Measurements from ENCODE around the gene MSI2. TPM values are rescaled to one million over a fixed set of nuclear protein-coding genes. Genes with fewer than 3 reads are reported as not detected.

MSI2 gene
- total and polyA plus RNA-seq, 2 donors (not counting 1 experiment from before 2014, with no cell fraction given) = 16.1 to 196 TPM

GRCh38 chr17:57727630-57728175 lies 471.4 kb downstream of the MSI2 start:
- Histone ChIP-seq H4K20me1 (ENCODE audit: control insufficient read depth, insufficient read depth, low read length, poor library complexity, severe bottlenecking) (no peaks in the 10 kb centered on the region), H3K36me3 (replicated peaks in 1 of 2; ENCODE audit: control extremely low read depth in 1 of 2, control insufficient read depth in 1 of 2, extremely low read depth in 1 of 2, insufficient read depth in 2 of 2, low read length in 1 of 2) (no peaks in the 10 kb centered on the region), H3K79me2 (ENCODE audit: control insufficient read depth, insufficient read depth, low read length) (no peaks in the 10 kb centered on the region), H3K4me2 (replicated peaks; ENCODE audit: low read depth, low read length, poor library complexity, severe bottlenecking) (no peak overlapping the region), H2AFZ (ENCODE audit: insufficient read depth, low read depth, low read length, poor library complexity, severe bottlenecking) (no peak overlapping the region), H3K4me3 (ENCODE audit: control extremely low read depth in 1 of 5, extremely low read depth in 1 of 5, insufficient read depth in 1 of 5, low read depth in 2 of 5, low read length in 4 of 5) (no peak overlapping the region), H3K9ac (ENCODE audit: low read length) (no peak overlapping the region), H3K27me3 (replicated peaks in 1 of 4; ENCODE audit: control extremely low read depth in 1 of 4, control insufficient read depth in 3 of 4, insufficient read depth in 4 of 4, low read length in 3 of 4) (peaks cover 0 to 14% (median 7%) of the 10 kb centered on the region in 4 experiments), H3K9me3 (ENCODE audit: control extremely low read depth in 1 of 3, control insufficient read depth in 2 of 3, insufficient read depth in 1 of 3, low read length in 2 of 3) (no peaks in the 10 kb centered on the region), H3K27ac (ENCODE audit: low read length in 2 of 2) (no peak overlapping the region), H3K4me1 (ENCODE audit: control insufficient read depth in 2 of 2, insufficient read depth in 2 of 2, low read length in 2 of 2) (peaks cover 35 to 50% of the 10 kb centered on the region in 2 donors)
- peaks cover 50% of the 10 kb centered on the region for H3K4me1 Mint-ChIP-seq
- DNase-seq (no peak), ATAC-seq (ENCODE audit: low read depth) (no peak)
- WGBS (ENCODE audit: insufficient coverage) = no CpG with 5 or more reads among the region's 8 CpGs
- POLR2A ChIA-PET = no interaction called here
- TF ChIP-seq EZH2 (IDR thresholded peaks at IDR 0.05; ENCODE audit: borderline replicate concordance, insufficient read depth, low read depth, low read length, poor library complexity, severe bottlenecking) (no peak), CTCF (IDR thresholded peaks at IDR 0.05) (no peak)
- H3K27ac Mint-ChIP-seq = no peak overlapping the region
- H3K27me3 Mint-ChIP-seq = peaks cover 16% of the 10 kb centered on the region
- H3K9me3 Mint-ChIP-seq (ENCODE audit: insufficient read depth) = no peaks in the 10 kb centered on the region
- CTCF ChIA-PET = interaction anchor here (1.7 kb wide), 1 partner anchor 485 kb away, joined by 4 read pairs; no protein-coding TSS in a partner anchor
- H3K4me3 Mint-ChIP-seq = no peak overlapping the region
- intact Hi-C loops (cut with micrococcal nuclease) = no loop called here

- Histone ChIP-seq H3K4me3 (ENCODE audit: control extremely low read depth in 1 of 5, extremely low read depth in 1 of 5, insufficient read depth in 1 of 5, low read depth in 2 of 5, low read length in 4 of 5) (no peak overlapping the region), H4K20me1 (ENCODE audit: control insufficient read depth, insufficient read depth, low read length, poor library complexity, severe bottlenecking) (no peaks in the 10 kb centered on the region), H3K9me3 (ENCODE audit: control extremely low read depth in 1 of 3, control insufficient read depth in 2 of 3, insufficient read depth in 1 of 3, low read length in 2 of 3) (no peaks in the 10 kb centered on the region), H3K27me3 (replicated peaks in 1 of 4; ENCODE audit: control extremely low read depth in 1 of 4, control insufficient read depth in 3 of 4, insufficient read depth in 4 of 4, low read length in 3 of 4) (peaks cover 0 to 11% (median 4%) of the 10 kb centered on the region in 4 experiments), H3K9ac (ENCODE audit: low read length) (no peak overlapping the region), H3K36me3 (replicated peaks in 1 of 2; ENCODE audit: control extremely low read depth in 1 of 2, control insufficient read depth in 1 of 2, extremely low read depth in 1 of 2, insufficient read depth in 2 of 2, low read length in 1 of 2) (no peaks in the 10 kb centered on the region), H3K79me2 (ENCODE audit: control insufficient read depth, insufficient read depth, low read length) (no peaks in the 10 kb centered on the region), H2AFZ (ENCODE audit: insufficient read depth, low read depth, low read length, poor library complexity, severe bottlenecking) (no peak overlapping the region), H3K4me2 (replicated peaks; ENCODE audit: low read depth, low read length, poor library complexity, severe bottlenecking) (peak overlapping the region; percentile 3), H3K4me1 (ENCODE audit: control insufficient read depth in 2 of 2, insufficient read depth in 2 of 2, low read length in 2 of 2) (peaks cover 21 to 32% of the 10 kb centered on the region in 2 donors), H3K27ac (ENCODE audit: low read length in 2 of 2) (no peak overlapping the region)
- ChIA-PET CTCF (no interaction called here), POLR2A (no interaction called here)
- intact Hi-C loops (cut with micrococcal nuclease) = loop anchor here (10.0 kb wide), 1 partner anchor 395 kb away; no protein-coding TSS in a partner anchor
- ATAC-seq (ENCODE audit: low read depth) (no peak), DNase-seq (no peak)
- H3K4me1 Mint-ChIP-seq = peaks cover 33% of the 10 kb centered on the region
- no peaks in the 10 kb centered on the region for H3K9me3 Mint-ChIP-seq (ENCODE audit: insufficient read depth)
- 40% methylated on average over 3 of the region's 3 CpGs for WGBS (ENCODE audit: insufficient coverage)
- H3K4me3 Mint-ChIP-seq = no peak overlapping the region
- TF ChIP-seq EZH2 (IDR thresholded peaks at IDR 0.05; ENCODE audit: borderline replicate concordance, insufficient read depth, low read depth, low read length, poor library complexity, severe bottlenecking) (no peak), CTCF (IDR thresholded peaks at IDR 0.05) (no peak)
- H3K27me3 Mint-ChIP-seq = peaks cover 13% of the 10 kb centered on the region
- H3K27ac Mint-ChIP-seq = no peak overlapping the region
Measured at GRCh38 chr17:57730026-57730701, 473.8 kb downstream of the MSI2 start.

Measured in B cell (primary cell).